Progenitor cell of endocrine pancreas (in vitro differentiated cells): ENCODE data around the gene SGK1. TPM values are rescaled to one million over a fixed set of nuclear protein-coding genes. Genes with fewer than 3 reads are reported as not detected.

Experiments used
- DNase-seq: peaks from one replicate; pipeline ENCODE4 v3.0.0; 2021; ENCODE audit warnings: low spot score; ENCODE audit not compliant: unreplicated experiment
- H3K27ac Mint-ChIP-seq: 2 replicates; pipeline ENCODE4 v1.8.0; 2021; ENCODE audit warnings: mild to moderate bottlenecking, moderate library complexity, mixed read lengths
- H3K27me3 Mint-ChIP-seq: 2 replicates; pipeline ENCODE4 v1.8.0; 2021; ENCODE audit warnings: mixed read lengths
- H3K36me3 Mint-ChIP-seq: 2 replicates; pipeline ENCODE4 v1.8.0; 2022; ENCODE audit warnings: mixed read lengths; ENCODE audit not compliant: insufficient read depth
- H3K4me1 Mint-ChIP-seq: 2 replicates; pipeline ENCODE4 v1.8.0; 2021; ENCODE audit warnings: low read depth, mixed read lengths
- H3K4me3 Mint-ChIP-seq: 2 replicates; pipeline ENCODE4 v1.8.0; 2021; ENCODE audit warnings: low read depth, mild to moderate bottlenecking, moderate library complexity, mixed read lengths
- H3K9me3 Mint-ChIP-seq: 2 replicates; pipeline ENCODE4 v1.8.0; 2021; ENCODE audit warnings: low read depth, mixed read lengths
- CTCF ChIP-seq: fragments of 200-600 bp; sonication (generic); IDR thresholded peaks from one replicate; pipeline ENCODE4 v1.5.0; 2021; ENCODE audit warnings: antibody characterized with exemption, mild to moderate bottlenecking; ENCODE audit not compliant: unreplicated experiment
- total RNA-seq: library from RNA; stranded (reverse); gene quantifications from 2 replicates; pipeline ENCODE4 v1.2.1, GENCODE V29; 2021

The SGK1 gene
- total RNA-seq, 1 donor from 2014 or later, result 13.9 TPM

- Mint-ChIP-seq H3K27me3 (peaks cover 15% of the 10 kb centered on the region), H3K27ac (peak overlapping the region; percentile 92), H3K4me1 (peaks cover 22% of the 10 kb centered on the region), H3K9me3 (no peaks in the 10 kb centered on the region), H3K36me3 (peaks cover 10% of the 10 kb centered on the region), H3K4me3 (peak overlapping the region; percentile 89)
- no peak for TF ChIP-seq CTCF
- DNase-seq, result peak; percentile 29
Observed at GRCh38 chr6:134176264-134176975, 141.5 kb downstream of the SGK1 start.

- Mint-ChIP-seq H3K4me3 (peak overlapping the region; percentile 89), H3K4me1 (peaks cover 19% of the 10 kb centered on the region), H3K27ac (peak overlapping the region; percentile 92), H3K36me3 (peaks cover 16% of the 10 kb centered on the region), H3K9me3 (no peaks in the 10 kb centered on the region), H3K27me3 (peaks cover 15% of the 10 kb centered on the region)
- no peak for TF ChIP-seq CTCF
- DNase-seq, result no peak
Observed at GRCh38 chr6:134175532-134176263, 142.2 kb downstream of the SGK1 start.

GRCh38 chr6:134174672-134175531 lies 143.0 kb downstream of the SGK1 start:
- Mint-ChIP-seq H3K4me3 (peak overlapping the region; percentile 89), H3K36me3 (peaks cover 21% of the 10 kb centered on the region), H3K27me3 (peaks cover 15% of the 10 kb centered on the region), H3K4me1 (peaks cover 19% of the 10 kb centered on the region), H3K9me3 (no peaks in the 10 kb centered on the region), H3K27ac (peak overlapping the region; percentile 96)
- peak; percentile 3 for TF ChIP-seq CTCF
- DNase-seq, result peak; percentile 90

- H3K36me3 Mint-ChIP-seq, result peaks cover 25% of the 10 kb centered on the region
Observed at GRCh38 chr6:134173936-134174671, 143.8 kb downstream of the SGK1 start.

More at GRCh38 chr6:134173936-134174671, 143.8 kb downstream of the SGK1 start:
- peak overlapping the region; percentile 89 for H3K4me3 Mint-ChIP-seq
- H3K27ac Mint-ChIP-seq, result peak overlapping the region; percentile 96
- peaks cover 19% of the 10 kb centered on the region for H3K4me1 Mint-ChIP-seq
- peak; percentile 72 for DNase-seq
- peaks cover 15% of the 10 kb centered on the region for H3K27me3 Mint-ChIP-seq
- TF ChIP-seq CTCF, result peak; percentile 93
- H3K9me3 Mint-ChIP-seq, result no peaks in the 10 kb centered on the region
